HEK293T (cell line): ENCODE data around the gene MICAL2.

Experiments
- CTBP1 ChIP-seq: fragments of 450-650 bp; IDR thresholded peaks from 2 replicates; pipeline ENCODE4 v1.6.1; 2016; ENCODE audit warnings: borderline replicate concordance
- ELF4 ChIP-seq: fragments of 450-650 bp; IDR thresholded peaks from 2 replicates; pipeline ENCODE4 v1.6.1; 2017; ENCODE audit warnings: antibody characterized with exemption
- FOXA1 ChIP-seq: fragments of 450-650 bp; IDR thresholded peaks from 2 replicates; pipeline ENCODE4 v1.6.1; 2016; ENCODE audit warnings: mild to moderate bottlenecking
- FOXK2 ChIP-seq: fragments of 450-650 bp; IDR thresholded peaks from 2 replicates; pipeline ENCODE4 v1.6.1; 2016; ENCODE audit warnings: mild to moderate bottlenecking
- FOXM1 ChIP-seq: fragments of 450-650 bp; IDR thresholded peaks from 2 replicates; pipeline ENCODE4 v1.6.1; 2017; ENCODE audit warnings: mild to moderate bottlenecking, borderline replicate concordance
- HDGF ChIP-seq: fragments of 450-650 bp; IDR thresholded peaks from 2 replicates; pipeline ENCODE4 v1.6.1; 2017; ENCODE audit warnings: antibody characterized with exemption, borderline replicate concordance
- NFRKB ChIP-seq: fragments of 450-650 bp; IDR thresholded peaks from 2 replicates; pipeline ENCODE4 v1.6.1; 2016; ENCODE audit warnings: mild to moderate bottlenecking, moderate library complexity
- SUZ12 ChIP-seq: fragments of 450-650 bp; IDR thresholded peaks from 2 replicates; pipeline ENCODE4 v1.6.1; 2016; ENCODE audit warnings: mild to moderate bottlenecking
- TARDBP ChIP-seq: fragments of 450-650 bp; IDR thresholded peaks from 2 replicates; pipeline ENCODE4 v1.6.1; 2016
- TF ChIP-seq, protein P1 (sequence below): fragments of 450-650 bp; IDR thresholded peaks from 2 replicates; pipeline ENCODE4 v1.6.1; 2016

DNA sequence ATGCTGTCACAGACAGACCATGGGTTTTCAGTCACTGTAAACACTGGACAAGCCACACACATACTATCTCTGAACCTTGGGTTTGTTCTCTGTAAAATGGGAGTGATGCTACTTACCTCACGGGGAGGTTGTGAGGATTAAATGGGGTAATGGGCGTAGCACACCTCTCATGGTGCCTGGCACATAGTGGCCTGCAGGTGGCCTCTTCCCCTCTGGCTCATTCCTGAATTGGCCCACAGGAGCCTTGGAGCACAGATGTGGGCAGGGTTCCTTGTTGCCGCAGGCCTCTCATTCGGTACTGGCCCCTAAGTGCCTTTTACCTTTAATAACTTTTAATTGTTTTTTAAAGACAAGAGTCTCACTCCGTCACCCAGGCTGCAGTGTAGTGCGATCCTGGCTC is 11.7 kb downstream of the MICAL2 start:
- TF ChIP-seq HDGF (no peak), FOXA1 (no peak), FOXK2 (no peak), FOXM1 (no peak), TARDBP (no peak), ELF4 (no peak), CTBP1 (no peak), SUZ12 (no peak), NFRKB (no peak)
- TF ChIP-seq, protein P1, sequence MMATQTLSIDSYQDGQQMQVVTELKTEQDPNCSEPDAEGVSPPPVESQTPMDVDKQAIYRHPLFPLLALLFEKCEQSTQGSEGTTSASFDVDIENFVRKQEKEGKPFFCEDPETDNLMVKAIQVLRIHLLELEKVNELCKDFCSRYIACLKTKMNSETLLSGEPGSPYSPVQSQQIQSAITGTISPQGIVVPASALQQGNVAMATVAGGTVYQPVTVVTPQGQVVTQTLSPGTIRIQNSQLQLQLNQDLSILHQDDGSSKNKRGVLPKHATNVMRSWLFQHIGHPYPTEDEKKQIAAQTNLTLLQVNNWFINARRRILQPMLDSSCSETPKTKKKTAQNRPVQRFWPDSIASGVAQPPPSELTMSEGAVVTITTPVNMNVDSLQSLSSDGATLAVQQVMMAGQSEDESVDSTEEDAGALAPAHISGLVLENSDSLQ = no peak
